Duodenal mucosa (tissue), 2 donors: ENCODE data around the gene TTLL7.

Experiments
- H3K27ac ChIP-seq: one replicate; pipeline ENCODE4 v1.7.0; 2013; ENCODE audit warnings: low read depth, low read length
- H3K27me3 ChIP-seq, 2 donors: one replicate each; pipeline ENCODE4 v1.7.0; 2013; ENCODE audit warnings: low read length in 2 of 2, control low read depth in 1 of 2; ENCODE audit not compliant: insufficient read depth in 2 of 2, control insufficient read depth in 1 of 2
- H3K36me3 ChIP-seq, 2 donors: one replicate each; pipeline ENCODE4 v1.7.0; 2013; ENCODE audit warnings: low read length in 2 of 2, control low read depth in 1 of 2; ENCODE audit not compliant: insufficient read depth in 2 of 2, control insufficient read depth in 1 of 2
- H3K4me1 ChIP-seq, 2 donors: one replicate each; pipeline ENCODE4 v1.7.0; 2013; ENCODE audit warnings: low read length in 2 of 2, control low read depth in 1 of 2; ENCODE audit not compliant: insufficient read depth in 2 of 2, control insufficient read depth in 1 of 2
- H3K4me3 ChIP-seq, 2 donors: one replicate each; pipeline ENCODE4 v1.7.0; 2013; ENCODE audit warnings: low read length in 2 of 2, low read depth in 1 of 2
- H3K9ac ChIP-seq, 2 donors: one replicate each; pipeline ENCODE4 v1.7.0; 2013; ENCODE audit warnings: low read length in 2 of 2, low read depth in 1 of 2
- H3K9me3 ChIP-seq, 2 donors: one replicate each; pipeline ENCODE4 v1.7.0; 2013; ENCODE audit warnings: low read length in 2 of 2, control low read depth in 1 of 2; ENCODE audit not compliant: control insufficient read depth in 1 of 2

The TTLL7 gene

DNA sequence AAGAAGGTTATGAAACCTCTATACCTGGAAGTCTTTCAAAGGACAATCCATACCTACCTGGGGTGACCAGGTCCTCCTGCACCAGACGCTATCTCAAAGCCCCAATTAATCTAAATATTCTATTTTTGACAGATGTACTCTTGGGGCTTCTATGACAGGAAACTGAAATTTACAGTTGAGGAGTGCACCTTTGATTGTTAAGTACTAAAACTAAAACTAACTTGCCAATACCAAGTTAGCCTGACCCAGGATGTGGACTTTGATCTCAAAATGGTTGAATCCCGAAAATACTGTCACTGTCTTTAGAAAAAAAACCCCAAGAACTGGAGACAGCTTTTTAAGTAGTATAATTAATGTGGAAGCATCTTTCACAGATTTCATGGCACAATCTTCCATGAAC lies 162.4 kb downstream of the TTLL7 start:
- H3K9ac ChIP-seq = no peak overlapping the region
- no peak overlapping the region for H3K4me3 ChIP-seq
- no peaks in the 10 kb centered on the region for H3K36me3 ChIP-seq
- H3K4me1 ChIP-seq = no peaks in the 10 kb centered on the region
- H3K9me3 ChIP-seq = no peaks in the 10 kb centered on the region
- no peak overlapping the region for H3K27ac ChIP-seq
- no peaks in the 10 kb centered on the region for H3K27me3 ChIP-seq

GRCh38 chr1:83834621-83835264 lies 164.2 kb downstream of the TTLL7 start:
- Histone ChIP-seq H3K9ac (no peak overlapping the region), H3K9me3 (no peaks in the 10 kb centered on the region), H3K4me3 (no peak overlapping the region), H3K27ac (no peak overlapping the region), H3K27me3 (no peaks in the 10 kb centered on the region), H3K4me1 (no peaks in the 10 kb centered on the region), H3K36me3 (no peaks in the 10 kb centered on the region)

DNA sequence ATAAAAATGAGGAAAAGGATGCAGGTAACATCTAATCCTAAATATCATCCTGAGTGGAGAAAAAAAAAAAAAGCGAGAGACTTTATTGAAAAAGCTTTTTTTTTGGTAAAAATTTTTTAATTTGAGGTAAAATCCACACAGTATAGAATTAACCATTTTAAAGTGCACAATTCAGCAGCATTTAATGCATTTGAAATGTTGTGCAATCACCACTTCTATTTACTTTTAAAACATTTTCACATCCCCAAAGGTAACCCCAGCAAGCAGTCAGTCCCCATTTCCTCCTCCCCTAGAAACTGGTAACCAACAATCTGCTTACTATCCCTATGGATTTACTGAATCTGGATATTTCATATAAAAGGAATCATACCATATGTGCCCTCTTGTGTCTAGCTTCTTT lies 166.7 kb downstream of the TTLL7 start:
- Histone ChIP-seq H3K27me3 (no peaks in the 10 kb centered on the region), H3K9me3 (no peaks in the 10 kb centered on the region), H3K4me3 (no peak overlapping the region), H3K9ac (no peak overlapping the region), H3K27ac (no peak overlapping the region), H3K4me1 (no peaks in the 10 kb centered on the region), H3K36me3 (no peaks in the 10 kb centered on the region)

DNA sequence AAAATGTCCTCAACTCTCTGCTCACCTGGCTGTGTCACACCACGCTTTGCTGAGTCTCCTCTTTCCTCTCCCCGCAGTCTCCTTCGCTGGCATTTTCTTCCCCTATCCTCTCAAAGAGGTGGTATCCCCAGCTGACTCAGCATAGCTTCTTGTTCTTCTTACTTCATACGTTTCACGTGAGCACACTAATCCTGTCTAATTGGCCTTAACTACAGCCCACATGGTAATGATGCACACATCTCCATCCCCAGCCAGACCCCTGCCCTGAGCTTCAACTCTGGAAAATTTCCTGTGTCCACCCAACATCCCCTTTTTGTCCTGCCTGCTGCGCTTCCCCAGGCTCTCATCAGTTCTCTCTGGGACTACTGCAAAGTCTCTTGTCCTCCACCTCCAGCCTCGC lies 169.8 kb downstream of the TTLL7 start:
- no peak overlapping the region for H3K27ac ChIP-seq
- no peaks in the 10 kb centered on the region for H3K36me3 ChIP-seq
- no peaks in the 10 kb centered on the region for H3K27me3 ChIP-seq
- no peaks in the 10 kb centered on the region for H3K9me3 ChIP-seq
- no peaks in the 10 kb centered on the region for H3K4me1 ChIP-seq
- H3K9ac ChIP-seq = no peak overlapping the region
- H3K4me3 ChIP-seq = no peak overlapping the region

DNA sequence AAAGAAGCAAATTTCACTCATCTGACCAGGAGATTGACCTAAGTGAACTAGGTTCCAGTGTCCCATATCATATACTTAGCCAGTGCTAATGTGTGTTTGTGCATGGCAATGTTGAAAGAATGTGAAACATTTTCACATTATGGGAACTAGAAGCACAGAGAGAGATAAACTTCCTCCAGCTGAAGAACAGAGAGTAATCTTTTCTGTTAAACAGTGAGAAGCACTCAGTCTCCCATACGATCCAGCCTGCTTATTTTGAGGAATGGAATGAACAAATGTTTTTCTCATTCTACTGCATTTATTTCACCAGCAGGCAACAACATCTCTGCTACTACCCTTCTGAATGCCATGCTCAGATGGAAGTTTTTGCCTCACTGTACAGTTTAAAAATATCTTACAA lies 170.5 kb downstream of the TTLL7 start:
- no peak overlapping the region for H3K4me3 ChIP-seq
- H3K9me3 ChIP-seq = no peaks in the 10 kb centered on the region
- no peaks in the 10 kb centered on the region for H3K4me1 ChIP-seq
- no peak overlapping the region for H3K9ac ChIP-seq
- H3K36me3 ChIP-seq = no peaks in the 10 kb centered on the region
- H3K27me3 ChIP-seq = no peaks in the 10 kb centered on the region
- H3K27ac ChIP-seq = no peak overlapping the region

- H3K4me1 ChIP-seq = no peaks in the 10 kb centered on the region
- H3K36me3 ChIP-seq = no peaks in the 10 kb centered on the region
- no peaks in the 10 kb centered on the region for H3K9me3 ChIP-seq
- H3K9ac ChIP-seq = no peak overlapping the region
- no peak overlapping the region for H3K27ac ChIP-seq
- no peaks in the 10 kb centered on the region for H3K27me3 ChIP-seq
- H3K4me3 ChIP-seq = no peak overlapping the region
These were observed 171.2 kb downstream of the TTLL7 start for GRCh38 chr1:83827741-83828140.

DNA sequence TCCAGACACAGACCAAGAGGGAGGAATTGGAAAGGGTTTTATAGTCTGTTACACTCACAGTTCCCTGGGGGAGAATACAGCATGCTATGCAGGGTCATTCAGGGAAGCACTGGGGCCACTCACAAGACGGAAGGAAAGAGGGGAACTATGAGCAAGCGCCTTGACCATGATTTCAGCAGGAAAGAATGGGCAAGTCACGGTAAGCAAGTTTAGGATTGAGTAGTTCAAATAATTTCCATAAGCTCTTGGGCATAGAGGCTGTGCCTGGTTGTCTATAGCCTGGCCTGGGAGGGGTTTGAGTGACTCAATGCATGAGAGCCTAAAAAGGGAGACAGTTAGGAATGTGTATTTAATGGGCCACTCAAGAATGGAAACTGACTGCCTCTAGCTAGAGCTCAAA lies 176.7 kb downstream of the TTLL7 start:
- no peak overlapping the region for H3K27ac ChIP-seq
- H3K9me3 ChIP-seq = no peaks in the 10 kb centered on the region
- H3K4me1 ChIP-seq = peaks cover 0 to 9% of the 10 kb centered on the region in 2 donors
- no peak overlapping the region for H3K9ac ChIP-seq
- no peak overlapping the region for H3K4me3 ChIP-seq
- no peaks in the 10 kb centered on the region for H3K36me3 ChIP-seq
- H3K27me3 ChIP-seq = no peaks in the 10 kb centered on the region

GRCh38 chr1:83819436-83819835 lies 179.5 kb downstream of the TTLL7 start:
- no peaks in the 10 kb centered on the region for H3K36me3 ChIP-seq
- no peak overlapping the region for H3K4me3 ChIP-seq
- H3K27ac ChIP-seq = no peak overlapping the region
- no peaks in the 10 kb centered on the region for H3K27me3 ChIP-seq
- H3K9ac ChIP-seq = no peak overlapping the region
- no peaks in the 10 kb centered on the region for H3K9me3 ChIP-seq
- peaks cover 0 to 9% of the 10 kb centered on the region in 2 donors for H3K4me1 ChIP-seq

DNA sequence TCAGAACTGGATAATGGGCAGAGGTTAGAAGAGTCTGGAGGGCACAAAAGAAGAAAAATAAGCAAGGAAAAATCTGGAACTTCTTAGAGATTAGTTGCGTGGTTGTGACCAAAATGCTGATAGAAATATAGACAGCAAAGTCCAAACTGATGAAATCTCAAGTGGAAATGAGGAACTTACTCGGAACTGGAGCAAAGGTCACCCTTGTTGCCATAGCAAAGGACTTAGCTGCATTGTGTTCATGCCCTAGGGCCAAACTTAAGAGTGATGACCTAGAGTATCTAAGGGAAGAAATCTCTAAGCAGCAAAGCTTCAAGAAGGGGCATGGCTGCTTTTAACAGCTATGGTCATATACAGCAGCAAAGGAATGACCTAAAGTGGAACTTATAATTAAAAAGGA lies 180.0 kb downstream of the TTLL7 start:
- no peak overlapping the region for H3K9ac ChIP-seq
- H3K36me3 ChIP-seq = no peaks in the 10 kb centered on the region
- no peak overlapping the region for H3K27ac ChIP-seq
- no peak overlapping the region for H3K4me3 ChIP-seq
- H3K9me3 ChIP-seq = no peaks in the 10 kb centered on the region
- H3K4me1 ChIP-seq = peaks cover 0 to 9% of the 10 kb centered on the region in 2 donors
- H3K27me3 ChIP-seq = no peaks in the 10 kb centered on the region

DNA sequence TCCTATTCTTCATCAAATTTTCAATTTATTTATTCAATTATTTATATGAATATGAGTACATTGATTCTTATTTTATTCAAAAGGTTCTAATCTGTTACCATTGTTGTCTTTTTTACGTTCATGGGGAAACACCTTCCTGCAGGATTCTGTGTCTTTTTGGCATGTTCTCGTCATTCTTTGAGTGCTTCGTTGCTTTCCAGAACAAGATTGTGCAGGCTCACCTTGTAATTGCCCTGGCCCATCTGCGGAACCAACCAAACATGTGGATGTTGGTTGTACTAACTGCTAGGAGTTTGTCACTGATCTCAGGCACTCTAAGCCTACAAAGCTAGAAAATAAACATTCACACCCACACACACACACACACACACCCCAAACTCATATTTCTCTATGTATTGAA lies 182.1 kb downstream of the TTLL7 start:
- Histone ChIP-seq H3K4me3 (no peak overlapping the region), H3K4me1 (peaks cover 0 to 9% of the 10 kb centered on the region in 2 donors), H3K27ac (no peak overlapping the region), H3K9me3 (no peaks in the 10 kb centered on the region), H3K36me3 (no peaks in the 10 kb centered on the region), H3K9ac (no peak overlapping the region), H3K27me3 (no peaks in the 10 kb centered on the region)

DNA sequence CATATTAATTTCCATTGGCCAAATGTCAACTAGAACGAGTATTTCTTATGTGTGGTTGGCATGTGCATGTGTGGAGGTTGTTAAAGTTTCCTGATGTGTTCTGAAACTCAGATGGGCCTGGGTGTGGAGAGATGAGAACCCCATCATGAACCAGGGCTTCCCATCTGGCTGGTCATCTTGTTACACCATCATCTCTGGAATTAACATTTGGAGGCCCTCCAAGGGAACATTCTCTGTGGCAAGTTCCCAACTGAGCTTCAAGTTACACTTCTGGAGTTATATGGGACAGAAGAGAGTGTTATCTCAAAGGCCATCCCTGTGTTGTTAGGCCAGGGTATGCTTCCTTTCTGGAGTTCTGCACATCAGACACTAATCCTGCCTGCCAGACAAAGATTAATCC lies 183.6 kb downstream of the TTLL7 start:
- H3K9ac ChIP-seq = no peak overlapping the region
- no peaks in the 10 kb centered on the region for H3K36me3 ChIP-seq
- no peak overlapping the region for H3K4me3 ChIP-seq
- no peaks in the 10 kb centered on the region for H3K27me3 ChIP-seq
- no peaks in the 10 kb centered on the region for H3K9me3 ChIP-seq
- H3K4me1 ChIP-seq = peaks cover 0 to 9% of the 10 kb centered on the region in 2 donors
- H3K27ac ChIP-seq = no peak overlapping the region
